H1 (cell line): ENCODE data around the gene TRAPPC6A. TPM values are rescaled to one million over a fixed set of nuclear protein-coding genes. Genes with fewer than 3 reads are reported as not detected.

ENCODE experiments used
- CTCF ChIA-PET: fragments of 300-600 bp; sonication (Branson Sonifier 250); formaldehyde crosslinking; loops from one replicate; lab custom pipeline; 2021; ENCODE audit not compliant: partially characterized antibody; lab: Charles Lee
- POLR2A ChIA-PET: fragments of 300-600 bp; sonication (Branson Sonifier 250); formaldehyde crosslinking; loops from one replicate; lab custom pipeline; 2021; ENCODE audit warnings: inconsistent platforms; ENCODE audit not compliant: partially characterized antibody; lab: Charles Lee
- DNase-seq, 2 experiments: peaks; one replicate each; pipeline versions ENCODE4 v3.0.0 to v3.0.0-alpha.2; 2010 to 2022; ENCODE audit warnings: low spot score in 2 of 2, low read depth in 1 of 2, mixed read lengths in 1 of 2
- FAIRE-seq: peaks from 2 replicates; lab custom pipeline; 2011; peaks lifted over from hg19 to GRCh38; lab: Jason Lieb, UNC
- H2AFZ ChIP-seq: 2 replicates; pipeline ENCODE4 v1.8.1; 2012; ENCODE audit warnings: low read length, inconsistent platforms
- H2AK5ac ChIP-seq: 2 replicates; pipeline ENCODE4 v1.6.1; 2013; ENCODE audit warnings: low read depth, low read length
- H2BK120ac ChIP-seq: replicated peaks from 2 replicates; pipeline ENCODE3; 2013; ENCODE audit warnings: low read depth, low read length, inconsistent platforms
- H2BK12ac ChIP-seq: 2 replicates; pipeline ENCODE4 v1.6.1; 2013; ENCODE audit warnings: low read depth, low read length
- H2BK15ac ChIP-seq: 2 replicates; pipeline ENCODE4 v1.6.1; 2013; ENCODE audit warnings: low read length
- H2BK20ac ChIP-seq: 2 replicates; pipeline ENCODE4 v1.6.1; 2013; ENCODE audit warnings: low read length
- H2BK5ac ChIP-seq: 2 replicates; pipeline ENCODE4 v1.6.1; 2013; ENCODE audit warnings: low read depth, low read length
- H3K14ac ChIP-seq: 2 replicates; pipeline ENCODE4 v1.6.1; 2013; ENCODE audit warnings: inconsistent platforms; ENCODE audit not compliant: insufficient read length
- H3K18ac ChIP-seq: 2 replicates; pipeline ENCODE4 v1.6.1; 2013; ENCODE audit warnings: low read length; ENCODE audit errors: extremely low read depth
- H3K23ac ChIP-seq: 2 replicates; pipeline ENCODE4 v1.6.1; 2013; ENCODE audit warnings: inconsistent platforms; ENCODE audit not compliant: insufficient read length
- H3K23me2 ChIP-seq: 2 replicates; pipeline ENCODE4 v1.6.1; 2013; ENCODE audit warnings: low read depth, low read length
- H3K27ac ChIP-seq: 2 replicates; pipeline ENCODE4 v1.6.1; 2011; ENCODE audit warnings: low read depth, low read length, inconsistent platforms
- H3K27me3 ChIP-seq, 4 experiments: replicated peaks in 1 of 4; 1 replicate in 1 of 4; 2 replicates in 3 of 4; pipeline versions ENCODE4 v1.6.1 to v1.8.1; 2011 to 2013; ENCODE audit warnings: low read length in 3 of 4, mild to moderate bottlenecking in 3 of 4, inconsistent platforms in 2 of 4, mixed read lengths in 2 of 4, moderate library complexity in 1 of 4; ENCODE audit not compliant: control insufficient read depth in 3 of 4, insufficient read depth in 3 of 4; ENCODE audit errors: extremely low read depth in 1 of 4
- H3K36me3 ChIP-seq, 4 experiments: 2 replicates each; pipeline versions ENCODE4 v1.6.1 to v1.8.1; 2011 to 2013; ENCODE audit warnings: mild to moderate bottlenecking in 4 of 4, low read length in 3 of 4, moderate library complexity in 2 of 4, control low read depth in 1 of 4, inconsistent platforms in 1 of 4; ENCODE audit not compliant: insufficient read depth in 4 of 4, control insufficient read depth in 2 of 4
- H3K4ac ChIP-seq: replicated peaks from 2 replicates; pipeline ENCODE3; 2013; ENCODE audit warnings: low read length, low read depth, mixed read lengths, inconsistent platforms; ENCODE audit not compliant: insufficient read length
- H3K4me1 ChIP-seq, 4 experiments: replicated peaks in 1 of 4; 1 replicate in 1 of 4; 2 replicates in 3 of 4; pipeline versions ENCODE4 v1.6.1 to v1.8.1; 2011 to 2013; ENCODE audit warnings: low read length in 3 of 4, inconsistent platforms in 2 of 4, mixed read lengths in 1 of 4; ENCODE audit not compliant: insufficient read depth in 4 of 4, control insufficient read depth in 3 of 4
- H3K4me2 ChIP-seq, 2 experiments: 2 replicates each; pipeline versions ENCODE4 v1.6.1 to v1.8.1; 2011 to 2013; ENCODE audit warnings: low read depth in 2 of 2, low read length in 2 of 2, control low read depth in 1 of 2, inconsistent platforms in 1 of 2, mild to moderate bottlenecking in 1 of 2; ENCODE audit not compliant: insufficient read depth in 1 of 2
- H3K4me3 ChIP-seq, 4 experiments: fragments of 200-600, 300-600 bp in 1 of 4; sonication (generic), shearing (Covaris generic), sonication (Bioruptor Twin) in 1 of 4; 2 replicates each; pipeline versions ENCODE4 v1.5.1 to v1.8.1; 2011 to 2016; ENCODE audit warnings: low read length in 4 of 4, low read depth in 3 of 4, control low read depth in 2 of 4, inconsistent platforms in 2 of 4, mild to moderate bottlenecking in 2 of 4, mixed read lengths in 1 of 4, moderate library complexity in 1 of 4; ENCODE audit not compliant: insufficient read depth in 2 of 4; ENCODE audit errors: extremely low read depth in 1 of 4
- H3K56ac ChIP-seq: replicated peaks from 2 replicates; pipeline ENCODE3; 2013; ENCODE audit warnings: low read depth, mild to moderate bottlenecking, mixed read lengths, low read length, inconsistent platforms; ENCODE audit not compliant: insufficient read length
- H3K79me1 ChIP-seq: 2 replicates; pipeline ENCODE4 v1.6.1; 2013; ENCODE audit warnings: low read depth, low read length, control low read depth
- H3K79me2 ChIP-seq, 2 experiments: 2 replicates each; pipeline versions ENCODE4 v1.6.1 to v1.8.1; 2012 to 2013; ENCODE audit warnings: low read length in 2 of 2, mild to moderate bottlenecking in 2 of 2, inconsistent platforms in 1 of 2; ENCODE audit not compliant: insufficient read depth in 2 of 2, control insufficient read depth in 1 of 2
- H3K9ac ChIP-seq, 4 experiments: replicated peaks in 1 of 4; 1 replicate in 1 of 4; 2 replicates in 3 of 4; pipeline versions ENCODE4 v1.6.1 to v1.8.1; 2011 to 2013; ENCODE audit warnings: low read depth in 3 of 4, low read length in 3 of 4, control low read depth in 2 of 4, mild to moderate bottlenecking in 2 of 4, moderate library complexity in 2 of 4, inconsistent platforms in 1 of 4; ENCODE audit errors: extremely low read depth in 1 of 4
- H3K9me3 ChIP-seq, 2 experiments: 2 replicates each; pipeline versions ENCODE4 v1.6.1 to v1.8.1; 2012 to 2013; ENCODE audit warnings: mild to moderate bottlenecking in 2 of 2, moderate library complexity in 2 of 2, control low read depth in 1 of 2, inconsistent platforms in 1 of 2, low read depth in 1 of 2, low read length in 1 of 2, mixed read lengths in 1 of 2; ENCODE audit not compliant: insufficient read depth in 2 of 2
- H4K20me1 ChIP-seq, 2 experiments: replicated peaks in 1 of 2; 2 replicates each; pipeline versions ENCODE3 to v1.8.1; 2011 to 2013; ENCODE audit warnings: inconsistent platforms in 2 of 2, low read length in 2 of 2, mild to moderate bottlenecking in 1 of 2; ENCODE audit not compliant: insufficient read depth in 2 of 2, control insufficient read depth in 1 of 2
- H4K5ac ChIP-seq: 2 replicates; pipeline ENCODE4 v1.6.1; 2013; ENCODE audit warnings: low read length, low read depth, mixed read lengths, inconsistent platforms; ENCODE audit not compliant: insufficient read length
- H4K8ac ChIP-seq: 2 replicates; pipeline ENCODE4 v1.8.0; 2013; ENCODE audit warnings: mild to moderate bottlenecking, moderate library complexity, low read length, inconsistent platforms; ENCODE audit not compliant: insufficient read depth; ENCODE audit errors: extremely low read depth
- H4K91ac ChIP-seq: replicated peaks from 2 replicates; pipeline ENCODE3; 2013; ENCODE audit warnings: low read length, mixed read lengths, inconsistent platforms; ENCODE audit not compliant: insufficient read length
- E2F6 ChIP-seq: IDR thresholded peaks from 2 replicates; pipeline ENCODE4 v1.6.1; 2012; ENCODE audit warnings: inconsistent platforms
- HDAC6 ChIP-seq: IDR thresholded peaks from one replicate; pipeline ENCODE4 v1.7.1; 2012; ENCODE audit warnings: low read depth, mild to moderate bottlenecking, inconsistent platforms, low read length, moderate library complexity
- SUZ12 ChIP-seq: fragments of 200-600 bp; sonication (generic); IDR thresholded peaks from 2 replicates; pipeline ENCODE4 v1.6.1; 2012; ENCODE audit warnings: mild to moderate bottlenecking, inconsistent platforms, low read length, moderate library complexity, mixed read lengths
- WGBS, 2 experiments: shearing (Covaris generic) in 1 of 2; methylation state at CpG; one replicate each; pipeline versions ENCODE4 v1.1.6 to v1.1.7; 2013 to 2015; ENCODE audit warnings: low lambda C conversion rate in 2 of 2, mixed read lengths in 2 of 2, inconsistent platforms in 1 of 2, low coverage in 1 of 2, missing lambda C conversion rate in 1 of 2; ENCODE audit not compliant: insufficient replicate concordance in 2 of 2, insufficient coverage in 1 of 2, insufficient read length in 1 of 2; ENCODE audit errors: extremely low coverage in 1 of 2, missing lambda C conversion rate in 1 of 2; 5-methylcytosine and 5-hydroxymethylcytosine counted together
- polyA plus RNA-seq, 7 experiments: library from polyadenylated mRNA; depleted of rRNA in 3 of 7; stranded (reverse) in 5 of 7; unstranded in 2 of 7; fragments of >200 nt in 5 of 7; fragments of 200-250 nt in 2 of 7; gene quantifications; 1 replicate in 5 of 7; 2 replicates in 1 of 7; 4 replicates in 1 of 7; pipeline versions ENCODE4 v1.2.1 to v1.2.3, GENCODE V29; 2011 to 2013; ENCODE audit warnings: missing spikeins in 2 of 7, mixed read lengths in 2 of 7
- total RNA-seq: library from RNA; stranded (reverse); fragmentation: NEBNext Ultra II Directional; extraction: Animal tissue kit (Norgen Biotek cat#: 25700); gene quantifications from 2 replicates; pipeline ENCODE4 v1.2.1, GENCODE V29; 2021

The TRAPPC6A gene
- total and polyA plus RNA-seq, 2 of the 8 experiments (the other 6 are each of a cell fraction or from before 2014, with no cell fraction given), result 31.8 to 130 TPM

DNA sequence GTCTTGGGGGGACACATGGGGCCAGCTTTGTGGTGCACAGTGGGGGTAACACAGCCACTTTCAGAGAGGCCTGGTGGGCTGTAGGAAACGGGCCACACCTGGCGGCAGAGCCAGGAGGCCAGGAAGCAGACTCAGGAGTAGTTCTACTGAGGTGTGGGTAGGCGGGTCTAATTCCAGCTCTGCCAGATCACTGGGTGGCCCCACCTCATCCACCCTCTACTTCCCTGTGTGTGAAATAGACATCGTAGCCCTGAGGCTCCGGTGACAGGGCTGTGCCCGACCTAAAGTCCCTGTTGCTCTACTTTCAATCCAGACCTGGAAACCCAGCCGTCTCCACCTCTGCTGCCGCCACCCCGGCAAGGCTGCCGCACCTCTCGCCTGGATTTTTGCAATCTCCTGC lies 21.3 kb downstream of the TRAPPC6A start:
- H3K4me3 ChIP-seq, result no peak overlapping the region
- no peak overlapping the region for H3K9ac ChIP-seq
- no peak overlapping the region for H3K27ac ChIP-seq
- CTCF ChIA-PET, result interaction anchor here (0.6 to 1.1 kb wide), 5 partner anchors 26 to 182 kb away, joined by 4 to 5 read pairs (median 4); no protein-coding TSS in a partner anchor
- H3K27me3 ChIP-seq, result peaks cover 16 to 43% (median 37%) of the 10 kb centered on the region in 4 experiments
- WGBS, 2 experiments, result 88% methylated on average over 11 of the region's 11 CpGs; no CpG with 5 or more reads in 1 of the 2 experiments
- FAIRE-seq (no peak), DNase-seq (no peak)
- no peak overlapping the region for H4K5ac ChIP-seq
- no peak overlapping the region for H2BK12ac ChIP-seq
- no peak overlapping the region for H2BK15ac ChIP-seq
- H3K23ac ChIP-seq, result no peak overlapping the region
- H3K56ac ChIP-seq, result no peak overlapping the region
- H4K8ac ChIP-seq, result no peak overlapping the region
- H4K20me1 ChIP-seq, result peaks cover 0 to 12% of the 10 kb centered on the region in 2 experiments
- H3K36me3 ChIP-seq, result 0 out of 8 replicates have a peak, but pooled peaks cover 0 to 2% (median 0%) of the 10 kb centered on the region in 4 experiments
- POLR2A ChIA-PET, result interaction anchor here (1.2 to 3.3 kb wide), 3 partner anchors 8 to 148 kb away, joined by 3 to 21 read pairs (median 7); no protein-coding TSS in a partner anchor
- H3K4me1 ChIP-seq, result peaks cover 0 to 22% (median 9%) of the 10 kb centered on the region in 4 experiments; a peak in 6 of 7 replicates
- no peak overlapping the region for H4K91ac ChIP-seq
- no peak overlapping the region for H3K4ac ChIP-seq
- no peaks in the 10 kb centered on the region for H3K79me1 ChIP-seq
- no peak overlapping the region for H2AK5ac ChIP-seq
- H3K79me2 ChIP-seq, result no peaks in the 10 kb centered on the region
- H2BK5ac ChIP-seq, result no peak overlapping the region
- H3K9me3 ChIP-seq, result peaks cover 0 to 8% of the 10 kb centered on the region in 2 experiments; a peak in 1 of 4 replicates
- no peak overlapping the region for H3K18ac ChIP-seq
- H3K4me2 ChIP-seq, result no peak overlapping the region
- no peak overlapping the region for H2AFZ ChIP-seq
- H3K14ac ChIP-seq, result no peak overlapping the region
- H3K23me2 ChIP-seq, result peaks cover 9% of the 10 kb centered on the region; the same call in 1 of the 2 replicates
- H2BK20ac ChIP-seq, result no peak overlapping the region
- no peak overlapping the region for H2BK120ac ChIP-seq
- TF ChIP-seq E2F6 (no peak), HDAC6 (no peak), SUZ12 (no peak)
